ENCODE data around the gene NFE2L2. TPM values are rescaled to one million over a fixed set of nuclear protein-coding genes. Genes with fewer than 3 reads are reported as not detected.

NFE2L2 gene
- total and polyA plus RNA-seq, 2 experiments from 2014 or later = 35.0 to 39.1 TPM

- TF ChIP-seq CTCF (conservative IDR thresholded peaks at IDR 0.05; ENCODE audit: low read depth in 2 of 2) (no peak), JUNB (IDR thresholded peaks at IDR 0.05; ENCODE audit: unreplicated experiment) (no peak), ZNF331 (CRISPR knock-in tag; IDR thresholded peaks at IDR 0.05; ENCODE audit: low read depth) (no peak), REST (IDR thresholded peaks at IDR 0.05; ENCODE audit: unreplicated experiment) (no peak), NANOG (IDR thresholded peaks at IDR 0.05; ENCODE audit: borderline replicate concordance) (no peak), ZNF114 (CRISPR knock-in tag; IDR thresholded peaks at IDR 0.05) (no peak), CREB1 (CRISPR knock-in tag; IDR thresholded peaks at IDR 0.05; ENCODE audit: low read depth) (no peak), EZH2 (IDR thresholded peaks at IDR 0.05; ENCODE audit: low read depth, unreplicated experiment) (no peak), POLR2AphosphoS5 (IDR thresholded peaks at IDR 0.05; ENCODE audit: low read depth) (no peak)
These were observed 80.7 kb downstream of the NFE2L2 start (continued) for GRCh38 chr2:177183860-177184259.

Small RNA genes within 50 kb of the gene (microRNA-seq; reads per million reads assigned to microRNA genes)
- not detected for gene MIR3128
- gene MIR6512 = not detected

Small RNA genes within 50 kb of the gene (small RNA-seq; reads per million reads assigned to genes)
- not detected for gene MIR3128 (ENCODE audit: low replicate concordance)
- gene MIR6512 (ENCODE audit: low replicate concordance) = not detected
- gene RF00019 (ENCODE audit: low replicate concordance) = not detected

Other genes with a start within 250 kb of the NFE2L2 start
- 151 and 158 TPM in 2 replicates for gene HNRNPA3, start 51.9 kb downstream of the NFE2L2 start, total RNA-seq (2014; rRNA removed; shearing (Covaris generic))
- gene HNRNPA3, start 51.9 kb downstream of the NFE2L2 start, polyA plus RNA-seq (2016; fragmentation: Nextera tagmentation; extraction: Ambion mirVana) = 290 and 376 TPM in 2 replicates
- gene AGPS, start 128.0 kb upstream of the NFE2L2 start, total RNA-seq (2014; rRNA removed; shearing (Covaris generic)) = 62.6 and 73.2 TPM in 2 replicates
- gene AGPS, start 128.0 kb upstream of the NFE2L2 start, polyA plus RNA-seq (2016; fragmentation: Nextera tagmentation; extraction: Ambion mirVana) = 12.2 and 14.6 TPM in 2 replicates

Measured in GM23338 (cell line).